Neural progenitor cell (in vitro differentiated cells): ENCODE measurements around the gene PTK6. TPM values are rescaled to one million over a fixed set of nuclear protein-coding genes. Genes with fewer than 3 reads are reported as not detected.
"Not testable (repeated sequence)": the region's sequence is repeated elsewhere in the genome, so short reads cannot be mapped to it uniquely, and the experiment has no call there.

ENCODE experiments used
- DNase-seq: peaks from one replicate; pipeline ENCODE4 v3.0.0-alpha.2; 2016; ENCODE audit warnings: low spot score
- H2AFZ ChIP-seq: fragments of 200-600 bp; sonication (generic); replicated peaks from 2 replicates; pipeline ENCODE4 v1.6.1; 2016; ENCODE audit warnings: antibody characterized with exemption
- H3F3A ChIP-seq: fragments of 200-600 bp; sonication (generic); 2 replicates; pipeline ENCODE4 v1.6.1; 2016; ENCODE audit warnings: antibody characterized with exemption, low read depth
- H3K27ac ChIP-seq: fragments of 200-600 bp; sonication (generic); 2 replicates; pipeline ENCODE4 v1.5.1; 2016; ENCODE audit warnings: mild to moderate bottlenecking
- H3K27me3 ChIP-seq: fragments of 200-600 bp; sonication (generic); 2 replicates; pipeline ENCODE4 v1.6.1; 2016; ENCODE audit warnings: mild to moderate bottlenecking, moderate library complexity
- H3K36me3 ChIP-seq: fragments of 200-600 bp; sonication (generic); 2 replicates; pipeline ENCODE4 v1.5.1; 2016
- H3K4me1 ChIP-seq: fragments of 200-600 bp; sonication (generic); 2 replicates; pipeline ENCODE4 v1.6.1; 2016; ENCODE audit warnings: mixed run types
- H3K4me2 ChIP-seq: fragments of 200-600 bp; sonication (generic); 2 replicates; pipeline ENCODE4 v1.6.1; 2016
- H3K4me3 ChIP-seq: fragments of 200-600 bp; sonication (generic); 2 replicates; pipeline ENCODE4 v1.5.1; 2016
- H3K79me2 ChIP-seq: fragments of 200-600 bp; sonication (generic); 2 replicates; pipeline ENCODE4 v1.6.1; 2016; ENCODE audit warnings: low read depth
- H3K9ac ChIP-seq: fragments of 200-600 bp; sonication (generic); 2 replicates; pipeline ENCODE4 v1.6.1; 2016
- H3K9me3 ChIP-seq: fragments of 200-600 bp; sonication (generic); 2 replicates; pipeline ENCODE4 v1.5.1; 2016; ENCODE audit warnings: low read depth
- H4K20me1 ChIP-seq: fragments of 200-600 bp; sonication (generic); 2 replicates; pipeline ENCODE4 v1.6.1; 2016; ENCODE audit warnings: low read depth
- H3K27ac Mint-ChIP-seq: 3 replicates; pipeline ENCODE4 v1.8.0; 2021; ENCODE audit warnings: mixed read lengths
- H3K27me3 Mint-ChIP-seq: 2 replicates; pipeline ENCODE4 v1.8.0; 2022; ENCODE audit warnings: low read depth, mild to moderate bottlenecking, inconsistent platforms, moderate library complexity, mixed read lengths; ENCODE audit not compliant: insufficient read depth
- H3K36me3 Mint-ChIP-seq: 3 replicates; pipeline ENCODE4 v1.8.0; 2021; ENCODE audit warnings: mixed read lengths
- H3K4me1 Mint-ChIP-seq: 3 replicates; pipeline ENCODE4 v1.8.0; 2021; ENCODE audit warnings: mixed read lengths
- H3K4me3 Mint-ChIP-seq: 3 replicates; pipeline ENCODE4 v1.8.0; 2021; ENCODE audit warnings: mild to moderate bottlenecking, moderate library complexity, mixed read lengths
- H3K9me3 Mint-ChIP-seq: 3 replicates; pipeline ENCODE4 v1.8.0; 2020; ENCODE audit warnings: mixed read lengths
- EZH2 ChIP-seq: fragments of 200-600 bp; sonication (generic); IDR thresholded peaks from 2 replicates; pipeline ENCODE4 v1.6.1; 2017; ENCODE audit warnings: antibody characterized with exemption, mild to moderate bottlenecking, moderate library complexity
- EZH2phosphoT487 ChIP-seq: fragments of 200-600 bp; sonication (generic); IDR thresholded peaks from 2 replicates; pipeline ENCODE4 v1.6.1; 2017; ENCODE audit warnings: antibody characterized with exemption
- total RNA-seq: library from RNA; depleted of rRNA; stranded (reverse); fragments of >200 nt; gene quantifications from 2 replicates; pipeline ENCODE4 v1.2.3, GENCODE V29; 2015; ENCODE audit warnings: low replicate concordance
- TF ChIP-seq, protein P1 (sequence below): fragments of 200-600 bp; sonication (generic); IDR thresholded peaks from 2 replicates; pipeline ENCODE4 v1.5.1; 2017; ENCODE audit warnings: antibody characterized with exemption, mild to moderate bottlenecking

The PTK6 gene
- total RNA-seq, 1 donor from 2014 or later: not detected

DNA sequence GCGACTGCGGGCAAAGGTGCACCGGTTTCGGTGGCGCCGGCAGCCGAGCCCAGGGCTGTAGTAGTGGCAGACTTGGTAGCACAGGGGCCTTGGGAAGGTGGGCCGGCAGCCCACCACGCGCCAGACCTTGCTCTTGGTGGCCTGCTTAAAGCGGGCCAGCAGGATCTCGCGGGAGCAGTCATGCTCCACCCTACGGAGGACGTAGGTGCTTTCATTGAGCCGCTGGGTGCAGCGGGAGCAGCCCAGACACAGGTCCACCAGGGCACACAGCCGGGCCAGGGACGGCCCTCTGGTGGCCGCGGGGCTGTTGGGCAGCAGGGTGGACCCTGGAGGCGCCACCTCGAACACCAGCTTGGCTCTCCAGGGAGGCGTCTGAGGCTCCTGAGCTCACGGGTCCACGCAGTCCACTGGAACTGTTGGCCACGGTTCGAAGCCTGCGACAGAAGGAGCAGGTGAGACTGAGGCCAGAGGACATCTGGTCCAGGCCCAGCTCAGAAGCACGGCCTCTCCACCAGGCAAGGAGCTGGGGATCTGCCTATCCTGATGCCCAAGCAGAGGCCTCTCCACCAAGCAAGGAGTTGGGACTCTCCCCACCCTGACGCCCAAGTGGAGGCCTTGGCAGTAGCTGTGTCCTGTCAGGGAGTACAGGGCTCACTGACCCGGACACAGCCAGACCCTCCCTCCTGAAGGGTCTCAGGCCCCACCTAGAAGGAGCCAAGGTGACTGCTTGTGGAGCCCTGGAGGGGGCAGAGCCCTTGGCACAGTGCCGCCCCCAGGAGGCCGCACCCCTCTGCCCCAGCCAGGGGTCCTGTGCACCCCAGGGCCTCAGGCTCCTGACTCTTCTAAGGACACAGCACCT, 35.8 kb upstream of the PTK6 start:
- H3K4me1 ChIP-seq: no peaks in the 10 kb centered on the region
- no peaks in the 10 kb centered on the region for H3K36me3 Mint-ChIP-seq
- H3K27ac Mint-ChIP-seq: no peak overlapping the region
- no peaks in the 10 kb centered on the region for H3K9me3 ChIP-seq
- H3K4me2 ChIP-seq: peak overlapping the region; percentile 99
- H3K4me1 Mint-ChIP-seq: peaks cover 6% of the 10 kb centered on the region
- H3K27me3 Mint-ChIP-seq: peaks cover 10% of the 10 kb centered on the region
- no peaks in the 10 kb centered on the region for H3K79me2 ChIP-seq
- no peaks in the 10 kb centered on the region for H3K36me3 ChIP-seq
- H3K27me3 ChIP-seq: peaks cover 9% of the 10 kb centered on the region
- H2AFZ ChIP-seq: no peak overlapping the region
- no peak for TF ChIP-seq EZH2phosphoT487
- TF ChIP-seq, protein P1, sequence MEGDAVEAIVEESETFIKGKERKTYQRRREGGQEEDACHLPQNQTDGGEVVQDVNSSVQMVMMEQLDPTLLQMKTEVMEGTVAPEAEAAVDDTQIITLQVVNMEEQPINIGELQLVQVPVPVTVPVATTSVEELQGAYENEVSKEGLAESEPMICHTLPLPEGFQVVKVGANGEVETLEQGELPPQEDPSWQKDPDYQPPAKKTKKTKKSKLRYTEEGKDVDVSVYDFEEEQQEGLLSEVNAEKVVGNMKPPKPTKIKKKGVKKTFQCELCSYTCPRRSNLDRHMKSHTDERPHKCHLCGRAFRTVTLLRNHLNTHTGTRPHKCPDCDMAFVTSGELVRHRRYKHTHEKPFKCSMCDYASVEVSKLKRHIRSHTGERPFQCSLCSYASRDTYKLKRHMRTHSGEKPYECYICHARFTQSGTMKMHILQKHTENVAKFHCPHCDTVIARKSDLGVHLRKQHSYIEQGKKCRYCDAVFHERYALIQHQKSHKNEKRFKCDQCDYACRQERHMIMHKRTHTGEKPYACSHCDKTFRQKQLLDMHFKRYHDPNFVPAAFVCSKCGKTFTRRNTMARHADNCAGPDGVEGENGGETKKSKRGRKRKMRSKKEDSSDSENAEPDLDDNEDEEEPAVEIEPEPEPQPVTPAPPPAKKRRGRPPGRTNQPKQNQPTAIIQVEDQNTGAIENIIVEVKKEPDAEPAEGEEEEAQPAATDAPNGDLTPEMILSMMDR: peak; percentile 24
- peaks cover 7% of the 10 kb centered on the region for H3F3A ChIP-seq
- DNase-seq: peak; percentile 45
- H3K9ac ChIP-seq: peak overlapping the region; percentile 68
- H3K4me3 Mint-ChIP-seq: peak overlapping the region; percentile 83
- peak overlapping the region; percentile 73 for H3K4me3 ChIP-seq
- no peaks in the 10 kb centered on the region for H4K20me1 ChIP-seq
- H3K27ac ChIP-seq: no peak overlapping the region
- no peaks in the 10 kb centered on the region for H3K9me3 Mint-ChIP-seq

DNA sequence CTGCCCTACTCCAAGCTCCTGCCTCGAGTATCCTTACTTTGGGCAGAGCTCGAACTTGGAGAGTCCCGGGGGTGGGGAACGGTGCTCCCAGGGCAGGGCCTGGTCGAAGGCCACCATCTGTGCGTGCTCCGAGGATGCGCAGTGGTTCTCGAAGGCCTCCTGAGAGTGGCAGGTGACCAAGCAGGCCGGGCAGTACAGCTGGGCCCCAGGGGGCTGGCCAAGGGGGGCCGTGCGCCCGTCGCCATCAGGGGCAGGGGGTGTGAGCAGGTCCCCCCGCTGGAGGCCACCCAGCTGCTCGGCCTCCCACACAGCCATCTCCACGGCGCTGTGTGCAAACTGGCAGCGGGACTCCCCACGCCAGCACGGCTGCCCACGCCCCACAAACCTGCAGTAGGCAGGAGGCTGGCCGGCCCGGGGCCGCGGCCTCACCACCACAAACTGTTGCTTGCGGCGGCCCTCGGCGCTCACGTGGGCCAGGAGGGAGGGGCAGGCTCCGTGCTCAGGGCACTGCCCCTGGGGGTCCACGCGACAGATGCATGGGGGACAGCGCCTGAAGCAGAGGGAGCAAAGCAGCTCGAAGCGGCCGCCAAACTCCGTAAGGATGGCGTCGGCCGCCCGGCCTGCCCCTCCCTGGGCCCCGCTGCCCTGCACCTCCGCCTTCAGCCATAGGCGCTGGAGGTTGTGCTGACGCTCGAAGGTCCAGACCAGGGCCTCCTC, 35.1 kb upstream of the PTK6 start:
- Mint-ChIP-seq H3K4me3 (no peak overlapping the region), H3K27me3 (peaks cover 10% of the 10 kb centered on the region), H3K4me1 (peaks cover 6% of the 10 kb centered on the region), H3K36me3 (no peaks in the 10 kb centered on the region), H3K9me3 (no peaks in the 10 kb centered on the region), H3K27ac (no peak overlapping the region)
- Histone ChIP-seq H3K4me2 (no peak overlapping the region), H3K36me3 (no peaks in the 10 kb centered on the region), H4K20me1 (no peaks in the 10 kb centered on the region), H3K79me2 (no peaks in the 10 kb centered on the region), H3K4me1 (no peaks in the 10 kb centered on the region), H3F3A (peaks cover 7% of the 10 kb centered on the region), H3K27ac (no peak overlapping the region), H3K27me3 (peaks cover 9% of the 10 kb centered on the region), H3K4me3 (no peak overlapping the region), H2AFZ (no peak overlapping the region), H3K9ac (no peak overlapping the region), H3K9me3 (no peaks in the 10 kb centered on the region)
- TF ChIP-seq EZH2 (no peak), EZH2phosphoT487 (no peak)
- TF ChIP-seq, protein P1: no peak
- DNase-seq: no peak

DNA sequence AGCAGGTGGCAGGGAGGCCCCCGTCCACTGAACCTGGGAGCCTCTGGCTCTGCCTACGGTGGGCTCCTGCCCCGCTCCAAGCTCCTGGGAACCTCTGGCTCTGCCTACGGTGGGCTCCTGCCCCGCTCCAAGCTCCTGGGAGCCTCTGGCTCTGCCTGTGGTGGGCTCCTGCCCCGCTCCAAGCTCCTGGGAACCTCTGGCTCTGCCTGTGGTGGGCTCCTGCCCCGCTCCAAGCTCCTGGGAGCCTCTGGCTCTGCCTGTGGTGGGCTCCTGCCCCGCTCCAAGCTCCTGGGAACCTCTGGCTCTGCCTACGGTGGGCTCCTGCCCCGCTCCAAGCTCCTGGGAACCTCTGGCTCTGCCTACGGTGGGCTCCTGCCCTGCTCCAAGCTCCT, 33.9 kb upstream of the PTK6 start:
- not testable (repeated sequence) for H3K27ac Mint-ChIP-seq, H3K27ac ChIP-seq, H3K79me2 ChIP-seq, DNase-seq, H3F3A ChIP-seq, H3K4me1 Mint-ChIP-seq, H3K27me3 Mint-ChIP-seq, H3K4me2 ChIP-seq, H3K36me3 ChIP-seq, H3K4me3 ChIP-seq, H3K27me3 ChIP-seq, H3K9ac ChIP-seq, H4K20me1 ChIP-seq, H3K36me3 Mint-ChIP-seq, H3K9me3 Mint-ChIP-seq, H3K9me3 ChIP-seq, H3K4me3 Mint-ChIP-seq, H3K4me1 ChIP-seq, H2AFZ ChIP-seq
